Natural killer cell (primary cell): ENCODE measurements around the gene TXNDC17. TPM values are rescaled to one million over a fixed set of nuclear protein-coding genes. Genes with fewer than 3 reads are reported as not detected.

Experiments
- ATAC-seq, 3 donors: fragments of 150-1000 bp in 2 of 3; fragments of 200-7000 bp in 1 of 3; cut with Tn5 transposase; 1 replicate in 1 of 3; 2 replicates in 2 of 3; pipeline ENCODE4 v1.10.0; 2021; ENCODE audit warnings: mild to moderate bottlenecking in 2 of 3, moderate library complexity in 2 of 3
- DNase-seq, 2 donors: peaks; one replicate each; pipeline versions ENCODE4 v3.0.0 to v3.0.0-alpha.2; 2013 to 2021; ENCODE audit warnings: mixed read lengths in 1 of 2
- H3K27ac ChIP-seq: one replicate; pipeline ENCODE4 v1.5.1; 2013; ENCODE audit warnings: mild to moderate bottlenecking, low read length
- H3K27me3 ChIP-seq: one replicate; pipeline ENCODE4 v1.6.1; 2013; ENCODE audit warnings: low read length; ENCODE audit not compliant: control insufficient read depth, insufficient read depth
- H3K36me3 ChIP-seq: one replicate; pipeline ENCODE4 v1.6.1; 2013; ENCODE audit warnings: low read length; ENCODE audit not compliant: control insufficient read depth, insufficient read depth
- H3K4me1 ChIP-seq: one replicate; pipeline ENCODE4 v1.6.1; 2013; ENCODE audit warnings: low read length; ENCODE audit not compliant: control insufficient read depth, insufficient read depth
- H3K4me3 ChIP-seq: one replicate; pipeline ENCODE4 v1.5.1; 2013; ENCODE audit warnings: low read length
- H3K9me3 ChIP-seq: one replicate; pipeline ENCODE4 v1.6.1; 2013; ENCODE audit warnings: low read length; ENCODE audit not compliant: control insufficient read depth, insufficient read depth
- H3K27ac Mint-ChIP-seq, 2 donors: one replicate each; pipeline ENCODE4 v1.8.0; 2022; ENCODE audit warnings: mild to moderate bottlenecking in 2 of 2, mixed read lengths in 2 of 2, moderate library complexity in 1 of 2
- H3K27me3 Mint-ChIP-seq, 2 donors: one replicate each; pipeline ENCODE4 v1.8.0; 2022; ENCODE audit warnings: low read depth in 2 of 2, mixed read lengths in 2 of 2
- H3K36me3 Mint-ChIP-seq: one replicate; pipeline ENCODE4 v1.8.0; 2022; ENCODE audit warnings: mixed read lengths
- H3K4me1 Mint-ChIP-seq, 2 donors: one replicate each; pipeline ENCODE4 v1.8.0; 2022; ENCODE audit warnings: mixed read lengths in 2 of 2
- H3K4me3 Mint-ChIP-seq: one replicate; pipeline ENCODE4 v1.8.0; 2022; ENCODE audit warnings: mild to moderate bottlenecking, moderate library complexity, mixed read lengths
- H3K9me3 Mint-ChIP-seq, 2 donors: one replicate each; pipeline ENCODE4 v1.8.0; 2022; ENCODE audit warnings: mixed read lengths in 2 of 2
- WGBS: methylation state at CpG from one replicate; pipeline ENCODE4 v1.1.7; 2013; ENCODE audit warnings: missing lambda C conversion rate; ENCODE audit not compliant: insufficient coverage; 5-methylcytosine and 5-hydroxymethylcytosine counted together
- intact Hi-C: fragments of 100-400 bp; cut with micrococcal nuclease; formaldehyde crosslinking; loops from one replicate; pipeline ENCODE4 v1.14.2; 2022
- total RNA-seq, 4 donors: library from RNA; stranded (reverse); fragments of 120-200 nt in 1 of 4; gene quantifications; one replicate each; pipeline versions ENCODE4 v1.2.3 to v1.2.4, GENCODE V29; 2013 to 2022
- TF ChIP-seq, protein P1 (sequence below): fragments of 200-600 bp; IDR thresholded peaks from one replicate; pipeline ENCODE4 v1.8.0; 2022; ENCODE audit warnings: antibody characterized with exemption

The TXNDC17 gene
- total RNA-seq, 3 donors from 2014 or later (not counting 1 experiment from before 2014, with no cell fraction given): 15.2 to 15.7 (median 15.4) TPM

DNA sequence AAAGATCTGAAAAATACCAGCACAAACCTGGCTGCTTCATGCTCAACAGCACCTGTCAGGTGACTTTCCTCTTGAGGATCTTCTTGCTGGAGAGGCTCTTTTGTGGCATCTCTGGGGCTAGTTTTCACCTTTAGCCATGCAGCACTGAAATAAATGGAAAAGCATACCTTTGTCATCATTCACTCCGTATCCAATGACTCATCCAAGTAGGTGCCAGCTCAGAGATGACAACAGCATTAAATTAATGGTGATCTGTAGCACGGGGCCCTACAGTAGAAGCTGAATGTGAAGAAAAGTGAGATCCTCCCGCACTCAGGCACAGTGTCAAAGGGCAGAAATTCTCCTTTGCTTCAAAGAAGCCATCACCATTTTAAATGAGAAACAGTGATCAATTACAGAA is 32.5 kb upstream of the TXNDC17 start:
- peaks cover 29% of the 10 kb centered on the region for H3K36me3 Mint-ChIP-seq
- H3K9me3 ChIP-seq: no peaks in the 10 kb centered on the region
- TF ChIP-seq, protein P1, sequence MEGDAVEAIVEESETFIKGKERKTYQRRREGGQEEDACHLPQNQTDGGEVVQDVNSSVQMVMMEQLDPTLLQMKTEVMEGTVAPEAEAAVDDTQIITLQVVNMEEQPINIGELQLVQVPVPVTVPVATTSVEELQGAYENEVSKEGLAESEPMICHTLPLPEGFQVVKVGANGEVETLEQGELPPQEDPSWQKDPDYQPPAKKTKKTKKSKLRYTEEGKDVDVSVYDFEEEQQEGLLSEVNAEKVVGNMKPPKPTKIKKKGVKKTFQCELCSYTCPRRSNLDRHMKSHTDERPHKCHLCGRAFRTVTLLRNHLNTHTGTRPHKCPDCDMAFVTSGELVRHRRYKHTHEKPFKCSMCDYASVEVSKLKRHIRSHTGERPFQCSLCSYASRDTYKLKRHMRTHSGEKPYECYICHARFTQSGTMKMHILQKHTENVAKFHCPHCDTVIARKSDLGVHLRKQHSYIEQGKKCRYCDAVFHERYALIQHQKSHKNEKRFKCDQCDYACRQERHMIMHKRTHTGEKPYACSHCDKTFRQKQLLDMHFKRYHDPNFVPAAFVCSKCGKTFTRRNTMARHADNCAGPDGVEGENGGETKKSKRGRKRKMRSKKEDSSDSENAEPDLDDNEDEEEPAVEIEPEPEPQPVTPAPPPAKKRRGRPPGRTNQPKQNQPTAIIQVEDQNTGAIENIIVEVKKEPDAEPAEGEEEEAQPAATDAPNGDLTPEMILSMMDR: no peak
- no peaks in the 10 kb centered on the region for H3K4me1 ChIP-seq
- no peak for ATAC-seq
- 100% methylated on average over 2 of the region's 3 CpGs for WGBS
- no peak overlapping the region for H3K27ac ChIP-seq
- no peaks in the 10 kb centered on the region for H3K27me3 Mint-ChIP-seq
- intact Hi-C loops: no loop called here
- no peaks in the 10 kb centered on the region for H3K9me3 Mint-ChIP-seq
- peaks cover 48% of the 10 kb centered on the region for H3K36me3 ChIP-seq
- H3K4me1 Mint-ChIP-seq: no peaks in the 10 kb centered on the region
- no peaks in the 10 kb centered on the region for H3K27me3 ChIP-seq
- no peak overlapping the region for H3K4me3 ChIP-seq
- H3K27ac Mint-ChIP-seq: no peak overlapping the region
- no peak for DNase-seq
- no peak overlapping the region for H3K4me3 Mint-ChIP-seq

DNA sequence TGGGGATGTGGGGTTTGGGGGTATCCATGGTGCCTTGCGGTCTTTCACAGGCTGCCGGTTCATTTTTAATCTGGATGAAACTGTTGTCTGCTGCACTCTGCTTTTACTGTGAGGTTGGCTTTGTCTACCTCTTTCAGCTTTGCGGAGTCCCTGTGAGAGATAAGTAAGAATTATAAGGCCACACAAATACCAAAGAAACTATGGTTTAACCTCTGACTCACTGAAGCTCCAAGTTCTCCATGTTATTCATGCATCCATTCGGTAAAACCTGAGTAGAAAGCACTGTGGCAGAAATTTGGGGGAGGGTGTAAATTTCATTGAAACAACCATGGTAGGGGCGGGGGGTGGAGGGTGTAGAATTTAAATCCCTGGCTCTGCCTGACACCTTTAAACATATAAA is 30.8 kb upstream of the TXNDC17 start:
- H3K27ac ChIP-seq: no peak overlapping the region
- Mint-ChIP-seq H3K27me3 (no peaks in the 10 kb centered on the region), H3K36me3 (peaks cover 24% of the 10 kb centered on the region), H3K9me3 (no peaks in the 10 kb centered on the region), H3K27ac (no peak overlapping the region), H3K4me3 (no peak overlapping the region), H3K4me1 (no peaks in the 10 kb centered on the region)
- DNase-seq (no peak), ATAC-seq (no peak)
- no peaks in the 10 kb centered on the region for H3K27me3 ChIP-seq
- no peaks in the 10 kb centered on the region for H3K9me3 ChIP-seq
- WGBS: 100% methylated on average over 3 of the region's 5 CpGs
- H3K4me1 ChIP-seq: no peaks in the 10 kb centered on the region
- H3K36me3 ChIP-seq: peaks cover 48% of the 10 kb centered on the region
- intact Hi-C loops: no loop called here
- TF ChIP-seq, protein P1: no peak
- no peak overlapping the region for H3K4me3 ChIP-seq

DNA sequence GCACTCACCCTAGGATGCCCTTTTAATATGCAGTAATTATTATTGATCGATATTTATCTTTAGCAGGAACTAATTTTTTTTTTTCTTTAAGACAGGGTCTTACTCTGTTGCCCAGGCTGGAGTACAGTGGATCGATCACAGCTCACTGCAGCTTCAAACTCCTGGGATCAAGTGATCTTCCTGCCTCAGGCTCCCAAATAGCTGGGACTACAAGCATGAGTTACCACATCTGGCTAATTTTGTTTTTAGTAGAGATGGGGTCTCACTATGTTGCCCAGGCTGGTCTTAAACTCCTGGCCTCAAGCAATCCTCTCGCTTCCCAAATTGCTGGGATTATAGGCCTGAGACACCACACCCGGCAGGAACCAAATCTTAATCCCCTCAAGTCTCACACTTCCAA is 29.6 kb upstream of the TXNDC17 start:
- Mint-ChIP-seq H3K4me3 (no peak overlapping the region), H3K27ac (no peak overlapping the region), H3K9me3 (no peaks in the 10 kb centered on the region), H3K4me1 (no peaks in the 10 kb centered on the region), H3K36me3 (peaks cover 17% of the 10 kb centered on the region), H3K27me3 (no peaks in the 10 kb centered on the region)
- Histone ChIP-seq H3K27ac (no peak overlapping the region), H3K4me1 (no peaks in the 10 kb centered on the region), H3K27me3 (no peaks in the 10 kb centered on the region), H3K9me3 (no peaks in the 10 kb centered on the region), H3K36me3 (peaks cover 41% of the 10 kb centered on the region), H3K4me3 (no peak overlapping the region)
- DNase-seq: no peak
- 93% methylated on average over 4 of the region's 4 CpGs for WGBS
- TF ChIP-seq, protein P1: no peak
- no peak for ATAC-seq
- intact Hi-C loops: no loop called here

DNA sequence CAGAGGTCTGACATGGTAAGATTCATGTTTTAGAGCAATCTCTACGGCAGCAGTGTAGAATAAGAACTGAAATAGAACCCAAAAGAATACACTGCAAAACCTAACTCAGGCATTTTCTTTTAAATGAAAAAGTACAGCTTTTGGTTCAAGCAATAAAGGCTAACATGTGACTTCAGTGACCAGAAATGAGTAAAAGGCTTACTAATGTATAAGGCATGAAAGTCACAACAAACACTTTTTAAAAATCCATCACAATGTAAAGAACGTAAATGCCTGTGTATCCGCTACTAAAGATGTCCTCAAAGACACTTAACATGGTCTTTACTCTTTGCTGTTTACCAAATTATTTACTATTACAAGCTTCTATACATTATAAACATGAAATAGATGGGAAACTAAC is 16.9 kb upstream of the TXNDC17 start:
- 97% methylated on average over 3 of the region's 3 CpGs for WGBS
- intact Hi-C loops: no loop called here
- Histone ChIP-seq H3K27ac (no peak overlapping the region), H3K9me3 (no peaks in the 10 kb centered on the region), H3K36me3 (peaks cover 41% of the 10 kb centered on the region), H3K4me3 (no peak overlapping the region), H3K4me1 (no peaks in the 10 kb centered on the region), H3K27me3 (no peaks in the 10 kb centered on the region)
- H3K27me3 Mint-ChIP-seq: no peaks in the 10 kb centered on the region
- TF ChIP-seq, protein P1: no peak
- DNase-seq (no peak), ATAC-seq (no peak)
- H3K9me3 Mint-ChIP-seq: no peaks in the 10 kb centered on the region
- H3K36me3 Mint-ChIP-seq: peaks cover 14% of the 10 kb centered on the region
- no peak overlapping the region for H3K27ac Mint-ChIP-seq
- H3K4me3 Mint-ChIP-seq: no peak overlapping the region
- H3K4me1 Mint-ChIP-seq: peaks cover 7 to 15% of the 10 kb centered on the region in 2 donors
